NCI-H2227 treated with DMSO at 0.1 percent for 48 hours (cell line): Measurements from ENCODE around the gene SATB2.

Experiments used
- DNase-seq: peaks from one replicate; lab custom pipeline; 2025; lab: John Stamatoyannopoulos, UW

Gene SATB2

GRCh38 chr2:199405241-199405640 is 52.5 kb downstream of the SATB2 start:
- DNase-seq, result no peak

- no peak for DNase-seq
Observed at GRCh38 chr2:199404841-199405240, 52.9 kb downstream of the SATB2 start.

- no peak for DNase-seq
Observed at GRCh38 chr2:199395311-199395710, 62.4 kb downstream of the SATB2 start.

GRCh38 chr2:199392363-199392762 is 65.4 kb downstream of the SATB2 start:
- no peak for DNase-seq

- DNase-seq, result peak; percentile 93
Observed at GRCh38 chr2:199388728-199389268, 68.9 kb downstream of the SATB2 start.

- no peak for DNase-seq
Observed at GRCh38 chr2:199384043-199384442, 73.7 kb downstream of the SATB2 start.

- DNase-seq, result no peak
Observed at GRCh38 chr2:199383021-199383420, 74.7 kb downstream of the SATB2 start.

- DNase-seq, result no peak
Observed at GRCh38 chr2:199382091-199382490, 75.6 kb downstream of the SATB2 start.

GRCh38 chr2:199381531-199381930 is 76.2 kb downstream of the SATB2 start:
- no peak for DNase-seq

GRCh38 chr2:199378948-199379650 is 78.6 kb downstream of the SATB2 start:
- DNase-seq, result no peak

GRCh38 chr2:199370150-199370780 is 87.5 kb downstream of the SATB2 start:
- DNase-seq, result no peak

GRCh38 chr2:199366406-199366805 is 91.3 kb downstream of the SATB2 start:
- no peak for DNase-seq

GRCh38 chr2:199364153-199364552 is 93.6 kb downstream of the SATB2 start:
- peak; percentile 13 for DNase-seq

- no peak for DNase-seq
Observed at GRCh38 chr2:199356412-199356811, 101.3 kb downstream of the SATB2 start.

GRCh38 chr2:199348871-199349270 is 108.9 kb downstream of the SATB2 start:
- no peak for DNase-seq

- DNase-seq, result no peak
Observed at GRCh38 chr2:199344012-199344411, 113.7 kb downstream of the SATB2 start.

GRCh38 chr2:199342334-199342733 is 115.4 kb downstream of the SATB2 start:
- DNase-seq, result no peak

- no peak for DNase-seq
Observed at GRCh38 chr2:199341123-199341522, 116.6 kb downstream of the SATB2 start.

GRCh38 chr2:199339891-199340605 is 117.7 kb downstream of the SATB2 start:
- no peak for DNase-seq

- DNase-seq, result no peak
Observed at GRCh38 chr2:199336546-199336945, 121.2 kb downstream of the SATB2 start.

- no peak for DNase-seq
Observed at GRCh38 chr2:199335502-199335901, 122.2 kb downstream of the SATB2 start.

GRCh38 chr2:199329466-199329865 is 128.3 kb downstream of the SATB2 start:
- no peak for DNase-seq

- no peak for DNase-seq
Observed at GRCh38 chr2:199329031-199329430, 128.7 kb downstream of the SATB2 start.
